Sigmoid colon (tissue), 7 donors: ENCODE data around the gene LDLRAD2. TPM values are rescaled to one million over a fixed set of nuclear protein-coding genes. Genes with fewer than 3 reads are reported as not detected.

ENCODE experiments used
- DNase-seq: peaks from one replicate; pipeline ENCODE4 v3.0.0-alpha.2; 2019
- H3K27ac ChIP-seq, 4 donors: fragments of 200-600 bp; sonication (generic); one replicate each; pipeline ENCODE4 v1.5.1; 2016 to 2019; ENCODE audit warnings: mild to moderate bottlenecking in 1 of 4
- H3K27me3 ChIP-seq, 3 donors: fragments of 200-600 bp; sonication (generic); one replicate each; pipeline ENCODE4 v1.5.1; 2019; ENCODE audit warnings: mild to moderate bottlenecking in 1 of 3
- H3K36me3 ChIP-seq, 4 donors: fragments of 200-600 bp; sonication (generic); one replicate each; pipeline ENCODE4 v1.5.1; 2016 to 2019
- H3K4me1 ChIP-seq, 4 donors: fragments of 200-600 bp; sonication (generic); one replicate each; pipeline ENCODE4 v1.5.1; 2017 to 2019
- H3K4me3 ChIP-seq, 4 donors: fragments of 200-600 bp; sonication (generic); one replicate each; pipeline ENCODE4 v1.5.1; 2017 to 2019; ENCODE audit warnings: mild to moderate bottlenecking in 2 of 4, moderate library complexity in 1 of 4
- H3K9me3 ChIP-seq, 4 donors: fragments of 200-600 bp in 3 of 4; sonication (generic) in 3 of 4; one replicate each; pipeline versions ENCODE4 v1.5.1 to v1.6.1; 2013 to 2019
- EP300 ChIP-seq, 4 donors: sonication (generic); formaldehyde crosslinking; IDR thresholded peaks; one replicate each; pipeline ENCODE4 v1.6.1; 2017; ENCODE audit warnings: antibody characterized with exemption in 4 of 4
- POLR2A ChIP-seq, 2 donors: fragments of 450-650 bp; IDR thresholded peaks; one replicate each; pipeline ENCODE4 v1.6.1; 2016; ENCODE audit warnings: antibody characterized with exemption in 2 of 2, mild to moderate bottlenecking in 2 of 2, moderate library complexity in 2 of 2
- POLR2AphosphoS5 ChIP-seq, 4 donors: sonication (generic); formaldehyde crosslinking; IDR thresholded peaks; one replicate each; pipeline ENCODE4 v1.6.1; 2017; ENCODE audit warnings: antibody characterized with exemption in 4 of 4
- WGBS, 2 donors: extraction: QIAGEN DNeasy Blood & Tissue Kit; methylation state at CpG; one replicate each; pipeline ENCODE4 v1.1.7; 2013; 5-methylcytosine and 5-hydroxymethylcytosine counted together
- intact Hi-C: fragments of 100-400 bp; cut with DNase I; formaldehyde crosslinking; loops from one replicate; pipeline ENCODE4 v1.15.1; 2023
- polyA plus RNA-seq, 3 donors: library from polyadenylated mRNA; stranded (reverse); fragments of 200-250 nt; gene quantifications; one replicate each; pipeline ENCODE4 v1.2.3, GENCODE V29; 2013
- total RNA-seq, 4 donors: library from RNA; depleted of rRNA; stranded (reverse); fragments of >200 nt; gene quantifications; one replicate each; pipeline ENCODE4 v1.1.0, GENCODE V29; 2016
- TF ChIP-seq, protein P1 (sequence below), 4 experiments: fragments of 450-650 bp in 3 of 4; fragments of 200-600 bp in 1 of 4; IDR thresholded peaks; one replicate each; pipeline ENCODE4 v1.5.1; 2016 to 2019; ENCODE audit warnings: antibody characterized with exemption in 4 of 4, mild to moderate bottlenecking in 3 of 4, moderate library complexity in 2 of 4
- donor health status: healthy with polysubstance abuse.
- donor health status: Bipolar disorder and iron deficiency.
- donor health status: healthy.

Gene LDLRAD2
- total and polyA plus RNA-seq, 7 donors = under 0.01 to 1.4 (median 0.23) TPM; not detected in 2

- WGBS, 2 donors = 86 to 91% methylated on average over 16 of the region's 16 CpGs
- Histone ChIP-seq H3K4me3 (no peak overlapping the region), H3K36me3 (peaks cover 66 to 92% (median 83%) of the 10 kb centered on the region in 4 donors), H3K27ac (peak overlapping the region; percentile 62 to 88 (median 81)), H3K4me1 (peaks cover 0 to 45% (median 28%) of the 10 kb centered on the region in 4 donors), H3K9me3 (no peaks in the 10 kb centered on the region), H3K27me3 (no peaks in the 10 kb centered on the region)
- no peak for DNase-seq
- TF ChIP-seq EP300 (IDR thresholded peaks at IDR 0.05) = no peak
- TF ChIP-seq POLR2AphosphoS5 (IDR thresholded peaks at IDR 0.05) = no peak
- no peak for TF ChIP-seq POLR2A (IDR thresholded peaks at IDR 0.05)
- TF ChIP-seq, protein P1, sequence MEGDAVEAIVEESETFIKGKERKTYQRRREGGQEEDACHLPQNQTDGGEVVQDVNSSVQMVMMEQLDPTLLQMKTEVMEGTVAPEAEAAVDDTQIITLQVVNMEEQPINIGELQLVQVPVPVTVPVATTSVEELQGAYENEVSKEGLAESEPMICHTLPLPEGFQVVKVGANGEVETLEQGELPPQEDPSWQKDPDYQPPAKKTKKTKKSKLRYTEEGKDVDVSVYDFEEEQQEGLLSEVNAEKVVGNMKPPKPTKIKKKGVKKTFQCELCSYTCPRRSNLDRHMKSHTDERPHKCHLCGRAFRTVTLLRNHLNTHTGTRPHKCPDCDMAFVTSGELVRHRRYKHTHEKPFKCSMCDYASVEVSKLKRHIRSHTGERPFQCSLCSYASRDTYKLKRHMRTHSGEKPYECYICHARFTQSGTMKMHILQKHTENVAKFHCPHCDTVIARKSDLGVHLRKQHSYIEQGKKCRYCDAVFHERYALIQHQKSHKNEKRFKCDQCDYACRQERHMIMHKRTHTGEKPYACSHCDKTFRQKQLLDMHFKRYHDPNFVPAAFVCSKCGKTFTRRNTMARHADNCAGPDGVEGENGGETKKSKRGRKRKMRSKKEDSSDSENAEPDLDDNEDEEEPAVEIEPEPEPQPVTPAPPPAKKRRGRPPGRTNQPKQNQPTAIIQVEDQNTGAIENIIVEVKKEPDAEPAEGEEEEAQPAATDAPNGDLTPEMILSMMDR (IDR thresholded peaks at IDR 0.05) = no peak
- intact Hi-C loops = no loop called here
Observed at GRCh38 chr1:21874328-21874727, 62.3 kb downstream of the LDLRAD2 start.

Other genes starting within 250 kb of the LDLRAD2 start
- under 1 TPM in 3 of 4 donors, not detected in 1; 0.33 to 0.71 (median 0.54) TPM for gene RAP1GAP, start 142.9 kb upstream of the LDLRAD2 start, total RNA-seq
- gene RAP1GAP, start 142.9 kb upstream of the LDLRAD2 start, polyA plus RNA-seq = 10 to 100 TPM; 24.3 to 47.4 (median 43.9) TPM
- gene USP48, start 29.1 kb upstream of the LDLRAD2 start, total RNA-seq = 10 to 100 TPM; 47.1 to 77.0 (median 50.5) TPM
- gene USP48, start 29.1 kb upstream of the LDLRAD2 start, polyA plus RNA-seq = 10 to 100 TPM; 12.6 to 22.2 (median 16.0) TPM
- 100 to 1,000 TPM in 3 of 4 donors, 10 to 100 TPM in 1; 66.3 to 761 (median 213) TPM for gene HSPG2, start 125.0 kb downstream of the LDLRAD2 start, total RNA-seq
- gene HSPG2, start 125.0 kb downstream of the LDLRAD2 start, polyA plus RNA-seq = 100 to 1,000 TPM in 1 of 3 donors, 10 to 100 TPM in 1, 1 to 10 TPM in 1; 6.0 to 104 (median 10.4) TPM
- gene CELA3B, start 164.8 kb downstream of the LDLRAD2 start, total RNA-seq = not detected
- 1 to 10 TPM in 2 of 3 donors, under 1 TPM in 1; 0.20 to 6.9 (median 6.0) TPM for gene CELA3B, start 164.8 kb downstream of the LDLRAD2 start, polyA plus RNA-seq
- gene CELA3A, start 189.4 kb downstream of the LDLRAD2 start, total RNA-seq = not detected
- 10 to 100 TPM in 1 of 3 donors, 1 to 10 TPM in 1, under 1 TPM in 1; 0.54 to 13.8 (median 6.0) TPM for gene CELA3A, start 189.4 kb downstream of the LDLRAD2 start, polyA plus RNA-seq
- gene CDC42, start 240.4 kb downstream of the LDLRAD2 start, total RNA-seq = 100 to 1,000 TPM; 173 to 253 (median 224) TPM
- 100 to 1,000 TPM; 202 to 375 (median 294) TPM for gene CDC42, start 240.4 kb downstream of the LDLRAD2 start, polyA plus RNA-seq